Thyroid gland (tissue), 4 donors: ENCODE results near the gene PAM. TPM values are rescaled to one million over a fixed set of nuclear protein-coding genes. Genes with fewer than 3 reads are reported as not detected.

ENCODE experiments used
- DNase-seq, 2 donors: peaks; one replicate each; pipeline ENCODE4 v3.0.0-alpha.2; 2019
- H3K27ac ChIP-seq, 3 donors: fragments of 200-600 bp; sonication (generic); 1 replicate in 2 of 3; 2 replicates in 1 of 3; pipeline ENCODE4 v1.5.1; 2016 to 2019; ENCODE audit warnings: mild to moderate bottlenecking in 1 of 3, moderate library complexity in 1 of 3
- H3K27me3 ChIP-seq: fragments of 200-600 bp; sonication (generic); one replicate; pipeline ENCODE4 v1.5.1; 2019
- H3K36me3 ChIP-seq, 2 donors: fragments of 200-600 bp; sonication (generic); one replicate each; pipeline ENCODE4 v1.5.1; 2016 to 2019
- H3K4me1 ChIP-seq, 2 donors: fragments of 200-600 bp; sonication (generic); one replicate each; pipeline ENCODE4 v1.5.1; 2017 to 2019
- H3K4me3 ChIP-seq, 3 donors: fragments of 200-600 bp; sonication (generic); replicated peaks in 1 of 3; 1 replicate in 2 of 3; 2 replicates in 1 of 3; pipeline ENCODE4 v1.5.1; 2016; ENCODE audit warnings: mild to moderate bottlenecking in 1 of 3
- H3K9me3 ChIP-seq: fragments of 200-600 bp; sonication (generic); one replicate; pipeline ENCODE4 v1.5.1; 2017
- POLR2A ChIP-seq, 2 donors: fragments of 450-650 bp; IDR thresholded peaks; one replicate each; pipeline ENCODE4 v1.6.1; 2017; ENCODE audit warnings: antibody characterized with exemption in 2 of 2, mild to moderate bottlenecking in 2 of 2, moderate library complexity in 1 of 2
- WGBS, 2 donors: methylation state at CpG; one replicate each; pipeline ENCODE4 v1.1.5; 2017; 5-methylcytosine and 5-hydroxymethylcytosine counted together
- intact Hi-C: fragments of 100-400 bp; cut with DNase I; formaldehyde crosslinking; loops from one replicate; pipeline ENCODE4 v1.15.1; 2023
- total RNA-seq, 4 donors: library from RNA; depleted of rRNA; stranded (reverse); fragments of >200 nt; gene quantifications; one replicate each; pipeline ENCODE4 v1.2.3, GENCODE V29; 2016
- TF ChIP-seq, protein P1 (sequence below), 6 experiments: fragments of 200-600 bp in 3 of 6; fragments of 450-650 bp in 3 of 6; sonication (generic) in 3 of 6; IDR thresholded peaks; one replicate each; pipeline ENCODE4 v1.5.1; 2016 to 2019; ENCODE audit warnings: antibody characterized with exemption in 6 of 6, mild to moderate bottlenecking in 2 of 6, inconsistent platforms in 1 of 6, moderate library complexity in 1 of 6

PAM gene
- total RNA-seq, 4 donors from 2014 or later = 175 to 250 (median 202) TPM

DNA sequence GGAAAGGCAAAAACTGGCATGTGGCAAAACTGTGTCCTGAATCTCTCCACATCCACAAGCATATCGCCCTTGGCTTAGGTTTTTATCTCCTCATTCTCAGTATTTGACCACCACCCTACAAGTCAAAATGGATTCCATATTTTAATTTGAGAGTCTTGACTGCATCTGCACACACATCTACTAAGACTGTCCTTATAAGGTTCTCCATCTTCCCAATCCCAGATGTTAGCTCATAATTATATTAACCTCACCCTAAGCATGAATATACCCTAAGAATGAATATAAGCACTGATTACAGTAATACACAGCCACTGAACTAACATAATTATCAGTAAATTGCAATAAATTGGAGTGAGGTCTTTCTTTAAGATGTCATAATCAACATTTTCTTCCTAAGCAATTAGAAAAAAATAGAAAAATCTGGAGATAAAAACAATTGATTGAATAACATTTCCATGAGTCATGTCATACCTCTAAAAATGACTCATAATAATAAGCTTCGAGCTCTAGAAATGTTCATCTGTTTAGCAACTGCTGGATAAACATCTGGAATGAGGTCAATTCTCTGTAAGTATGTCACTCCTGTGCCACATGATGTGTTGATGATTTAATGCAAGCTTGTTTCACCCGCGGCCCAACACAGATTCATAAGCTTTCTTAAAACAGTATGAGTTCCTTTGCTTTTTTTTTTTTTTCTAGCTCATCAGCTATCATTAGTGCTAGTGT lies 39.9 kb upstream of the PAM start:
- 88 to 91% methylated on average over 4 of the region's 4 CpGs for WGBS, 2 donors

DNA sequence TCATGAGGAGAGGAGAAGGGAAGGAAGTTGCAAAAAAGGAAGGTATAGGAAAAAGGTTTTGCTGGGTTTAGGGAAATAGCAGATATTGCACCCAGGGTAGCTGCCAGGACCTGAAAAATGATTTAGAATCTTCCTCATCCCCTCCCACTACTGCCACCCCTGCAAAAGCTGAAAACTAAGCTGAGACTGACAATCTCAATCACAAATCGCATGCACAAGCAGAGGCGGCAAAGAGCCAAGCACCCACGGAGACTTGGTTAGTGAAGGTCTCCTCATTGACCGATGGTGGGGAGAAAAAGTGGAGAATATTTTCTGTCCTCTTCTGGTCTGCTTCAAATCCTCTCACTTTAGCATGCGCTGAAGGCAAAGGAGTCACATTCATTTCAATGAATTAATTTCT lies 39.1 kb upstream of the PAM start:
- Histone ChIP-seq H3K36me3 (no peaks in the 10 kb centered on the region), H3K4me3 (no peak overlapping the region), H3K9me3 (no peaks in the 10 kb centered on the region), H3K4me1 (no peaks in the 10 kb centered on the region), H3K27ac (no peak overlapping the region), H3K27me3 (no peaks in the 10 kb centered on the region)
- 96 to 97% methylated on average over 5 of the region's 5 CpGs for WGBS, 2 donors
- intact Hi-C loops = no loop called here
- no peak for TF ChIP-seq POLR2A (IDR thresholded peaks at IDR 0.05)
- TF ChIP-seq, protein P1, sequence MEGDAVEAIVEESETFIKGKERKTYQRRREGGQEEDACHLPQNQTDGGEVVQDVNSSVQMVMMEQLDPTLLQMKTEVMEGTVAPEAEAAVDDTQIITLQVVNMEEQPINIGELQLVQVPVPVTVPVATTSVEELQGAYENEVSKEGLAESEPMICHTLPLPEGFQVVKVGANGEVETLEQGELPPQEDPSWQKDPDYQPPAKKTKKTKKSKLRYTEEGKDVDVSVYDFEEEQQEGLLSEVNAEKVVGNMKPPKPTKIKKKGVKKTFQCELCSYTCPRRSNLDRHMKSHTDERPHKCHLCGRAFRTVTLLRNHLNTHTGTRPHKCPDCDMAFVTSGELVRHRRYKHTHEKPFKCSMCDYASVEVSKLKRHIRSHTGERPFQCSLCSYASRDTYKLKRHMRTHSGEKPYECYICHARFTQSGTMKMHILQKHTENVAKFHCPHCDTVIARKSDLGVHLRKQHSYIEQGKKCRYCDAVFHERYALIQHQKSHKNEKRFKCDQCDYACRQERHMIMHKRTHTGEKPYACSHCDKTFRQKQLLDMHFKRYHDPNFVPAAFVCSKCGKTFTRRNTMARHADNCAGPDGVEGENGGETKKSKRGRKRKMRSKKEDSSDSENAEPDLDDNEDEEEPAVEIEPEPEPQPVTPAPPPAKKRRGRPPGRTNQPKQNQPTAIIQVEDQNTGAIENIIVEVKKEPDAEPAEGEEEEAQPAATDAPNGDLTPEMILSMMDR (IDR thresholded peaks at IDR 0.05) = no peak
- DNase-seq = no peak

More for the DNA sequence above, 39.9 kb upstream of the PAM start:
- Histone ChIP-seq H3K27ac (no peak overlapping the region), H3K27me3 (no peaks in the 10 kb centered on the region), H3K4me3 (no peak overlapping the region), H3K9me3 (no peaks in the 10 kb centered on the region), H3K4me1 (no peaks in the 10 kb centered on the region), H3K36me3 (no peaks in the 10 kb centered on the region)
- intact Hi-C loops = no loop called here
- no peak for DNase-seq
- TF ChIP-seq POLR2A (IDR thresholded peaks at IDR 0.05) = no peak
- TF ChIP-seq, protein P1 (IDR thresholded peaks at IDR 0.05) = no peak

DNA sequence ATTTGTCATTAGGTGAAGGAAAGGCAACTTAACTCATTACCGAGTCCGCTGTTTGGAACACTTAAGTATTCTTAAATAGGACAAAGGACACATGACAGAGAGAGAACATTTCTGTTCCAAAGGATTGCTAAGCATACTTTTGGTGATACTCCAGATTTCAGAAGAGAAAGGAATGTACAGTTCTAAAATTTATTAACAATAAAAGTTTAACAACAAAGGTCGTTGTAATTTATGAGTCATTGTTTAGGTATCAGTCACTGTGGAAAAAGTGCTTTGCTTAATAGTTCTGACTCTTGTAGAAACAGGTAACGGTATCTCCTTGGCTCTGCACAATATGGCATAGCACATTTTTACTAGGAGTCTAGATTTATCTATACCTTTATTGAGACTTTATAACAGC lies 36.3 kb upstream of the PAM start:
- no peaks in the 10 kb centered on the region for H3K36me3 ChIP-seq

DNA sequence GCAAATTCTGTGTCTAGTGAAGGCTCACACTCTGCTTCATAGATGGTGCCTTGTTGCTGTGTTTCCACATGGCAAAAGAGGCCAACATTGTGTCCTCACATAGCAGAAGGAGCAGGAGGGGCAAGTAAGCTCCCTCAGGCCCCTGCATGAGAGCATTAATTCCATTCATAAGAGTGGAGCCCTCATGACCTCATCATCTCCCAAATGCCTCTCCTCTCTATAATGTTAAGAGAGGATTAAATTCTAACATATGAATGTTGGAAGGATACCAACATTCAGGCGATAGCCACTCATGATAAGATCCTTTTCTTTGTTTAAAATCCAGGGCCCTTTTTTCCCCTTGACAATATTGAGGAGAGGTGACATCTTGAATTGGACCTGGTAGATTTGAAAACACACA lies 35.2 kb upstream of the PAM start:
- Histone ChIP-seq H3K27me3 (no peaks in the 10 kb centered on the region), H3K36me3 (no peaks in the 10 kb centered on the region), H3K9me3 (no peaks in the 10 kb centered on the region), H3K27ac (no peak overlapping the region), H3K4me3 (no peak overlapping the region), H3K4me1 (no peaks in the 10 kb centered on the region)
- DNase-seq = no peak
- TF ChIP-seq, protein P1 (IDR thresholded peaks at IDR 0.05) = no peak
- TF ChIP-seq POLR2A (IDR thresholded peaks at IDR 0.05) = no peak
- intact Hi-C loops = no loop called here
- 74 to 84% methylated on average over 1 of the region's 1 CpG for WGBS, 2 donors

More for the DNA sequence above, 36.3 kb upstream of the PAM start:
- H3K9me3 ChIP-seq = no peaks in the 10 kb centered on the region
- no peaks in the 10 kb centered on the region for H3K27me3 ChIP-seq
- TF ChIP-seq, protein P1 (IDR thresholded peaks at IDR 0.05) = no peak
- no peak for TF ChIP-seq POLR2A (IDR thresholded peaks at IDR 0.05)
- intact Hi-C loops = no loop called here
- 72 to 81% methylated on average over 4 of the region's 4 CpGs for WGBS, 2 donors
- no peak overlapping the region for H3K27ac ChIP-seq
- DNase-seq = no peak
- no peak overlapping the region for H3K4me3 ChIP-seq
- H3K4me1 ChIP-seq = no peaks in the 10 kb centered on the region

DNA sequence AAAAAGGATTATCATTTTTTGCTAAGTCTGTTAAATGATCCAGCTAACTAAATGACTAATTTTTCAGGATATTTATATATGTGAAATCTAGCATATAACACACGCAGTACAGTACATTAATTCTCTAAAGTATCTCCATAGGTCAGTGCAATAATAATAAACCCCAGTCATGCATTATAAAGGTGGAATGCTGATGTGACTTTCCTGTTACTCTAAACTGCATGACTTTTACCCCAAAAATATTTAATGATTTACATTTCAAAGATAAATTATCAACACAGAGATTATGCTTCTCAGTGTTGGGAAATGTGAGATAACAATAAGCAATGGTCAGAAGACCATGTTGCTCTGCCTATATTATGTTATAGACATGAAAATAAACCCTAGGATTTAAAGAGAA lies 34.1 kb upstream of the PAM start:
- 78 to 82% methylated on average over 1 of the region's 1 CpG for WGBS, 2 donors
- no peak overlapping the region for H3K4me3 ChIP-seq
- H3K27me3 ChIP-seq = no peaks in the 10 kb centered on the region
- no peaks in the 10 kb centered on the region for H3K4me1 ChIP-seq
- no peak overlapping the region for H3K27ac ChIP-seq
- no peaks in the 10 kb centered on the region for H3K9me3 ChIP-seq
- no peak for TF ChIP-seq POLR2A (IDR thresholded peaks at IDR 0.05)
- TF ChIP-seq, protein P1 (IDR thresholded peaks at IDR 0.05) = no peak
- intact Hi-C loops = no loop called here
- no peaks in the 10 kb centered on the region for H3K36me3 ChIP-seq
- DNase-seq = no peak
